ENCODE data around the gene TOR4A.

The TOR4A gene

DNA sequence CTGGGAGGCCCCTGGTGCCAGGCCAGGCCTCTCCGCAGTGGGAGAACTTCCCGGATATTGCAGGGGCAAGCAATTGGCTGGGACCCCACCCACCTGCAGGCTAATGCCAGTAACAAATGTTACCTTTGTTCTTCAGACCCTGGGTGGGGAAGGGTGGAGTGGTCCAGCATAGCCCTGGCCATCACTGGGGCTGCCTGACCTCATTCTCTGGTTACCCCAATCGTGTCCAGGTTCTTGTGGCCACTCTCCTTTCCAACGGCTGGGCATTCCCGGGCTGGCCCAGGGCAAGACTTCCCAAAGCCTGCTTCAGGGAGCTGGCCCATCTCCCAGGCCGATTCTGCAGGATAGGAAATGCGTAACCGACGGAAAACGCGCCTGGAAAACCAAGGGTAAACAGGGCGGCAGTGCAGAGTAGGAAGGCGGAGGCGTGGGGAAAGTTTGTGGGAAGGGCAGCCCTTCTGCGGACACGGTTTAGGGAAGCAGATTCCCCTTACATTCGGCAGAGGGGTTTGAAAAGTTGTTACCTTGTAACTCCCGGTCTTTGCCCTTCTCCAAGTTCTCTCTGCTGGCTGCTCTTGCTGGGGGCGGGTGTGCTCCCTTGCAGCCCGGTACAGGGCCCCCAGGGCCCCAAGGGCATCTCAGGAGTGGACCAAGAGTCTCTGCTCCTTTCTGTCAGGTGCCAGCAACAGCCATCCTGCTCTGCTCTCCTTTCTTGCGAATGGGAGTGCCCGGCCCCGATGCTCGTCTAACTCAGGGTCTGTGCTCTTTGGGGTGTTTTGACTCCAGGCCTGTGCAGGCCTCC, 21.1 kb downstream of the TOR4A start:
- no peak for TF ChIP-seq GATA3 (IDR thresholded peaks at IDR 0.05; ENCODE audit: low read depth, low read length)
- TF ChIP-seq GATA2 (IDR thresholded peaks at IDR 0.05; ENCODE audit: low read depth, low read length), result no peak

DNA sequence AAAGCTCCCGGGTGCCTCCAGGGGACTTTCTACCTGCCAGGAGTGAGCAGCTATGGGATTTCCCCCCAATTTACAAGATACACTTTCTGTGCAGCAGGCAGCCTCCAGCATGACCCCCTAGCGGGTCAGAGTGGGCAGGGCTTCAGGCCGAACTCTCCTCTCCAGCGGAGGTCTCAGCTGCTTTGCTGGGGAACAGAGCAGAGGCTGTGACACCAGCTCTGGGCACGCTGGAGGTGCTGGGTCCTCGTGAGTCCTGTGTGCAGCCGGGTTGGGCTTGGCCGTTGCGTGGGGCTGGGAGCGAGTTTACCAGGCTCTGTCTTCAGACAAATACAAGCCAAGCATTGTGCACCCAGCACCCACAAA, 21.7 kb downstream of the TOR4A start:
- TF ChIP-seq GATA3 (IDR thresholded peaks at IDR 0.05; ENCODE audit: low read depth, low read length) (no peak), GATA2 (IDR thresholded peaks at IDR 0.05; ENCODE audit: low read depth, low read length) (no peak)

DNA sequence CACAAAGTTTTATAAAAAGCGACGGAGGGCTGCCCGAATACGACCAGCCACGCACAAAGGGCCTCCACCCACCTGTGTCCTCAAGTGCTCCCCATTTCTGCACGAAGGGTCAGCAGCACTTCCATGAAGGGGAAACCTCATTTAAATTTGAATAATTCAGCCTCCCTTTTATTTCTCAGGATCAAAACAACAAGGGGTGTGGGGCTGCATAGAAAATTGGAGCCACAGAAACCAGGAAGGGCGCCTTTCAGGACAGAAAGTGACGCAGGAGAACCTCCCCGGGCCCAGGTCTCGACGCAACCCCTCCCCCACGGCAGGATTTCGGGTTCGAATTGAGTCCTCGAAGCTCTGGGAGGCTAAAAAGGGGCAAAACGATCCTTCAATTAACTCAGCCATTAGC, 22.4 kb downstream of the TOR4A start:
- no peak for TF ChIP-seq GATA2 (IDR thresholded peaks at IDR 0.05; ENCODE audit: low read depth, low read length)

DNA sequence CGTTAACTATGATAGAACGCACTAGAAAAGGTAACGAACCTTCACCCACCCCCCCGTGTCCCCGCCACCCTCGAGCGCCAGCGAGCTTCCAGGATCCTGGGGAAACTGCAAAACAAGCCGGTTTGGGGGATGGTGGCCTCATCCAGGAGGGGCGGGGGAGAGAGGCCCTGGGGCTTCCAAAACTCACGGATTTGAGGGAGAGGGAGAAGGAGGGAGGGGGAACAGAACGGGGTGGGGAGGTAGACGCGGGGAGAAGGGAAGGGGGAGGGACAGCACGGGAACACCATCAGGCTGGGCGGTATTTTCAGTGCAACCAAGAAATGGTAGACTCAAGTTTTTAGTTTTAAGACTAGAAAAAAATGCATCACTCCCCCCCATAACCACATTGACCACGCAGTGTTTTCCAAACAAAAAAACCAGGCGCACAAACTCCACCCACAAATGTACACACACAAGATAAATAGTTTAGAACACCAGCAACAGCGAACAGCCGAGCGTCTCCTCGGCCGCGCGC, 23.1 kb downstream of the TOR4A start:
- no peak for TF ChIP-seq GATA3 (IDR thresholded peaks at IDR 0.05; ENCODE audit: low read depth, low read length)
- TF ChIP-seq GATA2 (IDR thresholded peaks at IDR 0.05; ENCODE audit: low read depth, low read length), result no peak

DNA sequence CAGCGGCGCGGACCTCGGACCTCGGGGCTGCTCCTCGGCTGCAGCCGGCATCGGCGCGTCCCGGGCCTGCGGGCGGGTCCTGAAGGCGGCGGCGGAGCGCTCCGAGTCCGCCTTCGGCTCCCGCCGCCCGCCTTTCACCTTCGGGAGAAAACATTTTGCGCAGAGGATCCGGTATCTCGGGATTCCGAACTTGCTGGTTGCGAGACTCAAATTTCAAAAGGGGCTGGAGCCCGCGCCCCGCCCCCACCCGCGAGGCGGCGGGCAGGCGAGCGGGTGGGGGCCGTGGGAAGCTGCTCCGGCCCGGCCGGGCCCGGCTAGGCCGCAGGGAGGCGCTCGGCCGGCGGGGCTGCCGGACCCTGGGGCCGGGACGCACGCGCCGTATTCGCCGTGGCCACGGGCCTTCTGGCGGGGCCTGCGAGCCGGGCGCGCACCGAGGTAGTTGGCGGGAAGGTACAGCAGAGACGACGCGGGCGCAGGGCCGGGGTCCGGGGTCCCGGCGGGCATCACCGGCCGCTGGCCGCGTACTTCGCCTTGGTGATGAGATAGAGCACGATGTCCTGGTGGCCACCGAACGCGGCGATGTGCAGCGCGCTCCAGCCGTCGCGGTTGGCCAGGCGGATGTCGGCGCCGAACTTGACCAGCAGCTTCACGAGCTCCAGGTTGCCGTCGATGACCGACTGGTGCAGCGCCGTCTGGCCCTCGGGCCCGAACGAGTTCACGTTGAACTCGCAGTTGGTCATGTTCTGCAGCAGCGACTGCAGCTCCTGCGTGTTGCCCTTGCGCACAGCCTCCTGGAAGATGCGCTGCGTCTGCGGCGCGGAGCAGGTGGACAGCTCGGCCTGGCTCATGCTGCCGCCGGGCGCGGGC, 23.8 kb downstream of the TOR4A start:
- TF ChIP-seq GATA2 (IDR thresholded peaks at IDR 0.05; ENCODE audit: low read depth, low read length) (no peak), GATA3 (IDR thresholded peaks at IDR 0.05; ENCODE audit: low read depth, low read length) (no peak)

DNA sequence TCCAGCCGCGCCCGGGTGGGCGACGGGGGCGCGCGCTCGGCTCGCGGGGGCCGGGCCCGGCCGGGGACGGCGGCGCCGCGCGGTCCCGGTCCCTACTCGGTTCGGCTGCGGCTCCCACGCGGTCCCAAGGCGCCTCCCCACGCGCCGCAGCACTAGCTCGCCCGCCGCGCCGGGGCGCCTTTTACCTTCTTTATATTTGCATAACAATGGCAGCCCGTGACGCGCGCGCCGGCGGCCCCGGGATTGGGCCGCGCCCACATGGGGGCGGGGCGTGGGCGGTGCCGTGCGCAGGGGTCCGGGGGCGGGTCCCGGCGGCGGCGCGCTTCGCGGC, 24.6 kb downstream of the TOR4A start, which contains the start of gene NRARP:
NRARP (minus strand) TSS at position 154 of the 331 bp plus-strand sequence. CDS start 343 bp downstream, outside the sequence.
- TF ChIP-seq GATA2 (IDR thresholded peaks at IDR 0.05; ENCODE audit: low read depth, low read length), result no peak
- TF ChIP-seq GATA3 (IDR thresholded peaks at IDR 0.05; ENCODE audit: low read depth, low read length), result no peak

DNA sequence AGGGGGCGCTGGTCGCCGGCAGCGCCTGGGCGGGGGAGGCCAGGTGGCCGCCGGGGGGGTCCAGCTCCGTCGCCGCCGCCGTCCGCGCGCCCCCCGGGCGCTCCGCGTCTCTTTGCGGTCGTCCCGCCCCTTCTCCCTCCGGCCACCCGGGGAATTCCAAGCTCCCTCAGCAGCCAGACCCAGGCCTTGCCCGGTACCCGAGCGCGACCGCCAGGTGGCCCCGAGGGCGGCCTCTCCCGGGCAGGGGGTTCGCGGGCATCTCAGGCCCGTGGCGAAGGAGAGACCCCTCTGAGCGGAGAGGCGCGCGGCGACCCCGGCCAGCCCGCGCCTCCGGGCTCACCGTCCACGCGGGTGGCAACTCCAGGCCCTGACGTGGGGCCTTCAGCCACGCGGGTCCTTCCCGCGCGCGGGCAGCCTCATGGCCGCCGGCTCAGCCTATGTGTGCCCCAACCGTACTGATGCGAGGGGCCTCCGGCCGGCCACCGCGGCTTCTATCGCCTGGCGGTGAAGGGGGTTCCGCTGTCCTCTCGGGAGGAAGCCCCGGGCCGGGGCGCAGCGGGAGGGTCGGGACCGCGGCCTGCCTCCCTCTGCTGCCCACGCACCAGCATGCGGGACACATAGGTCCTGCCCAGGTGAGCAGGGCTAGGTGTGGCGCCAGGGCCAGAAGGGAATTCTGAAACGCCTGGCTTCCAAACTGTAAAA, 25.1 kb downstream of the TOR4A start:
- TF ChIP-seq GATA3 (IDR thresholded peaks at IDR 0.05; ENCODE audit: low read depth, low read length), result no peak
- no peak for TF ChIP-seq GATA2 (IDR thresholded peaks at IDR 0.05; ENCODE audit: low read depth, low read length)

DNA sequence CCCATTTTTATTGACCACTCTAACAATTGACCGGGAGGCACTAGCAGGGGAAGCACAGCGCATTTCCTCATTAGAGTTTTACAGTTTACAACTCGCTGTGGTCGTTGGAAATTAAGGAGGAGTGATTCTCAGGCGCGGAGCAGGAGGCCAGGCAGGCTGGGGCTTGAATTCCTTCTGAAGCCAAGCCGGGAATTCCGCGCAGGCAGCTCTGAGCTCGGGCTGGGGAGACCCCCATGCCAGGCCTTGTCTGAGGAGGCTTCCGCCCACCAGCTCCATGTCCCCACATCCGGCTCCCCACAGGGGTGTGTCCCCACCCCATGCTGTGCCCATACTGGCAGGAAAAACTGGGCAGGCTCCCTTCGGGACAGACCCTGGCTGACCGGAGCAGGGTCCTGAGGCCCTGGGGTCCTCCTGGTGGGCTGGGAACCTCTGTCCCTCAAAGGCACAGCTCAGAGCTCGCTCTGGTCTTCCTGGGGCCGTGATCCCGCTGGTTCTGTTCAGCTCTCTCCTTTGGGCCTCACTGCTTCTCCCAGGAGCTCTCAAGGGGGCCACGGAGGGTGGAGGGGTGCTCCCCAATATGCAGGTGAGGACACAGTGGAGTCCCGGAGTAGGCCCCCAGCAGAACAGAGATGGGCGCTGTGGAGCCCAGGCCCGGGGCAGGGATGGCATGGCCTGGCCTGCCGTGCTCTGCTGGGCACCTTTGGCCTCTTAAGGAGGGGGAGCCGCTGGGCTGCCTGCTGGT, 25.8 kb downstream of the TOR4A start:
- TF ChIP-seq GATA2 (IDR thresholded peaks at IDR 0.05; ENCODE audit: low read depth, low read length) (no peak), GATA3 (IDR thresholded peaks at IDR 0.05; ENCODE audit: low read depth, low read length) (no peak)

DNA sequence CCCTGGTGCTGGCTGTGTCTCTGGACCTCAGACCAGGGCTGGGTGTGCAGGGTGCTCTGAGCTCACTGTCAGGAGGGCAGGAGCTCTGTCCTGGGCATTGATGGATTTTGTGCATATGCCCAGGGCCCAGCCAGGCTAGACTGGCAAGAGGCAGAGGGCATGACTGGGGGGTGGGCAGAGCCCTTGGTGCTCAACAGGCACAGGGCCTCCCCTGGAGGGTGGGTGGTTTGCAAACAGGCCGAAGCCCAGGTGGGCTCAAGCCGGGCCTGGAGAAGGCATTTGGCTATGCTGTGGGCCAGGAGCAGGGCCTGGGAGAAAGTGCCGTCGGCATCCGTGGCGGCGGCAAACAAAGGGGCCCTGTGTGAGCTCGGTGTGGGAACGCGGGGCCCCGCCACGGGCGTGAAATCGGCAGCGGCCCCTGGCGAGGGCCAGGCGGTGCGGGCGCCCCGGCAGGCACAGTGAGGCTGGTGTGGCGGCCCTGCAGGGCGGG, 26.4 kb downstream of the TOR4A start:
- TF ChIP-seq GATA3 (IDR thresholded peaks at IDR 0.05; ENCODE audit: low read depth, low read length), result no peak
- TF ChIP-seq GATA2 (IDR thresholded peaks at IDR 0.05; ENCODE audit: low read depth, low read length), result no peak

DNA sequence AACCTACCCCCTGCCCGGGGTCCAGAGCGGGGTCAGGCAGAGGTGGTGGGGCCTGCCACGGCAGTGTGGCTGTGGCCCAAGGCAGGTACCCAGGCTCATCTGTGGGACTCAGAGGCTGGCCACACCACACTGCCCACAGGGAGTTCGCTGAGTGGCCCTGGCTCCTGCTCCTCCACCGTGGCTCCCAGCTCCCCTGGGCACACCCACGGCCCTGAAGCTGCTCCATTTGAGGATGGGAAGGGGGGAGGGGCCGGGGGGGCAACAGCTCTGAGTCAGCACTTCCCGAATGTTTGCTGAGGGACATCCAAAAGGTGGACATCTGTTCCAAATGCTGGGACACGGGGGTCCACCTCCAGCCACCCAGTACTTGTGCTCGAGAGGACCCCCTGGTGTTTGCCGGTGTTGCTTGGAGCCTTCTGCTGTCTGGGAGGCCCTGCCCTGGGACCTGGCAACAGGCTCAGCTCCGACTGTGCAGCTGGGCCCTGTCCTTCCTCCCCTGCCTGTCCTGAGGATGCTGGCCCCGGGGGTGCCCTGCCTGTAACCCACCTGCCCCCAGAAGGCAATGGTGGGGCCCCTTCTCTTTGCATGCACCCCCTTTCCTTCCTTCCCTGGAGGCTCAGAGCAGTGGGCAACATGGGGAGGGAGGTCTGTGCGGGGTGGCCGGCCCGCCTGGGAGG, 27.0 kb downstream of the TOR4A start:
- TF ChIP-seq GATA2 (IDR thresholded peaks at IDR 0.05; ENCODE audit: low read depth, low read length) (no peak), GATA3 (IDR thresholded peaks at IDR 0.05; ENCODE audit: low read depth, low read length) (no peak)

DNA sequence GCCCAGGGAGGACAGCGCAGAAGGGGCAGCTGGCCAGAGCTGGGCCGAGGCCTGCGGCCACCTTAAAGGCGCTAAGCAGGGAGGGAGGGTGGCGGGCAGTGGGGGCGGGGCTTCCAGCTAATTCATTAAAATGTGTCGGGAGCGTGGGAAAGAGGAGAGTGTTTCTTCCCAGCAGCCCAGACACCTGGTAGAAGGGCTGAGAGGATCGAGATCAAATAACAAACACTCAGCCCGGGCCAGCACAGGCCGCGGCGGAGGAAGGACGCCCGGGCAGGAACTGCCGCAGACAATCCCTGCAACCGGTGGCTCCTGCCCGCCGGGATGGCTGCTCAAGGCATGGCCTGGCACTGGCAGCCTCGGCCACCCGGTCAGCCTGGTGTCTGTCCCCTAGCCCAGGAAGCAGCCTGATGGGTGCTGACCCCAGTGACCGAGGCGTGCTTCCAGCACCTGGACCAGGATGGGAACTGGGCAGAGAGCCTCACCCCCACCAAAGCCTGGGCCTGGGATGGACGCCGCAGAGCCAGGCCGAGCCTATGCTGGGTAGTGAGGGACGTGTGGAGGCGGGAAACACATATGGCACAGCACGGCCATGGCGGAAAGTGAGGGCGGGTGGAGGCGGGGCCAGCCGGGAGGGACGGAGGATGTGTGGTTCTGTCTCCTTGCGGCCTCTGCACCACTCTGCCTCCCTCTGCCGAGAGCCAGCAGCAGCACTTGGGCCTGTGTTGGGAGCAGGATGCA, 27.7 kb downstream of the TOR4A start:
- TF ChIP-seq GATA3 (IDR thresholded peaks at IDR 0.05; ENCODE audit: low read depth, low read length) (no peak), GATA2 (IDR thresholded peaks at IDR 0.05; ENCODE audit: low read depth, low read length) (no peak)

DNA sequence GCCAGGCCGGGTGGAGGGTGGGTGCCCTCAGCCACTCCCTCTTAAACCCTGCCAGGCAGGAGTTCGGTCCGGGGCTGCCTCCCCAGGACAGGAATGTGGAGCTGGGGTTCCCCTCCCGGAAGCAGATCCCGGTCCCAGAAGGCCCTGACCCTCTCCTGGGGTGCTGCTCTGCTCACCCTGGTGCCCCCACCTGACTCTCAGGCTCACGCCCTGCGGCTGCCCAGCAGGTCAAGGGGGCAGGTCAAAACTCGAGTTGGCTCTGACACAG, 28.2 kb downstream of the TOR4A start:
- TF ChIP-seq GATA2 (IDR thresholded peaks at IDR 0.05; ENCODE audit: low read depth, low read length) (no peak), GATA3 (IDR thresholded peaks at IDR 0.05; ENCODE audit: low read depth, low read length) (no peak)

Measured in SH-SY5Y (cell line).